Effector CD4-positive, alpha-beta T cell (primary cell): ENCODE results near the gene GASK1A.
A peak's percentile ranks its signal among the peaks of the same experiment; 100 is the strongest.

Source experiments
- DNase-seq: peaks from one replicate; pipeline ENCODE4 v3.0.0-alpha.2; 2020

The GASK1A gene

GRCh38 chr3:43014956-43015355 lies 35.8 kb downstream of the GASK1A start:
- no peak for DNase-seq

- DNase-seq: no peak
Measured at GRCh38 chr3:43015572-43015971, 36.5 kb downstream of the GASK1A start.

GRCh38 chr3:43015991-43016865 lies 37.1 kb downstream of the GASK1A start:
- DNase-seq: no peak

- no peak for DNase-seq
Measured at GRCh38 chr3:43017004-43017403, 37.9 kb downstream of the GASK1A start.

- DNase-seq: no peak
Measured at GRCh38 chr3:43017593-43018195, 38.6 kb downstream of the GASK1A start.

- DNase-seq: no peak
Measured at GRCh38 chr3:43018246-43018645, 39.1 kb downstream of the GASK1A start.

- no peak for DNase-seq
Measured at GRCh38 chr3:43019006-43019809, 40.1 kb downstream of the GASK1A start.

GRCh38 chr3:43019826-43020225 lies 40.7 kb downstream of the GASK1A start:
- DNase-seq: no peak

- DNase-seq: no peak
Measured at GRCh38 chr3:43021186-43021585, 42.1 kb downstream of the GASK1A start.

GRCh38 chr3:43022121-43022520 lies 43.0 kb downstream of the GASK1A start:
- DNase-seq: no peak

GRCh38 chr3:43023066-43023465 lies 44.0 kb downstream of the GASK1A start:
- DNase-seq: no peak

GRCh38 chr3:43023746-43024145 lies 44.6 kb downstream of the GASK1A start:
- no peak for DNase-seq

GRCh38 chr3:43024181-43024885 lies 45.2 kb downstream of the GASK1A start:
- peak; percentile 35 for DNase-seq

GRCh38 chr3:43025423-43025822 lies 46.3 kb downstream of the GASK1A start:
- no peak for DNase-seq

- no peak for DNase-seq
Measured at GRCh38 chr3:43028001-43028400, 48.9 kb downstream of the GASK1A start.

- DNase-seq: no peak
Measured at GRCh38 chr3:43028678-43029490, 49.8 kb downstream of the GASK1A start.

GRCh38 chr3:43030162-43030935 lies 51.2 kb downstream of the GASK1A start:
- DNase-seq: no peak

GRCh38 chr3:43031485-43031884 lies 52.4 kb downstream of the GASK1A start:
- no peak for DNase-seq

- DNase-seq: no peak
Measured at GRCh38 chr3:43031889-43032545, 52.9 kb downstream of the GASK1A start.
